ENCODE results near the gene TESK1.
"Not testable (repeated sequence)": the region's sequence is repeated elsewhere in the genome, so short reads cannot be mapped to it uniquely, and the experiment has no call there.

Gene TESK1

DNA sequence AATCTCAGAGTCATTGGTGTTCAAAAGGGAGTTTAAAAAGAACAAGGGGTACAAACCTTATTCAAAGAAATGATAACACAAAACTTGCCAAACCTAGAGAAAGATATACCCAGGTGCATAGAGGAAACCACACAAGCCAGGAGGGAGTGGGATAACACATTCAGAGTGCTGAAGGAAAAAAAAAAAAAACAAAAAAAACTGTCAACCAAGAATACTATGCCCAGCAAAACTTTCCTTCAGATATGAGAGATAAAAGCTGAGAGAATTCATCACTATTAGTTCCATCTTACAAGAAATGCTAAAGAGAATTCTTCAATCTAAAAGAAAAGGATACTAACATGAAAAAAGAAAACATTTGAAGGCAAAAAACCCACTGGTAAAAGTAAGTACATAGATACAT lies 11.5 kb upstream of the TESK1 start:
- Histone ChIP-seq H3K9me2 (replicated peaks; ENCODE audit: insufficient read depth, low read length) (no peaks in the 10 kb centered on the region), H3K4me2 (ENCODE audit: low read depth, low read length, poor library complexity, severe bottlenecking) (no peak overlapping the region), H2AFZ (ENCODE audit: low read depth, low read length, severe bottlenecking) (no peak overlapping the region), H3K9me3 (ENCODE audit: insufficient read depth, low read length) (peaks cover 9% of the 10 kb centered on the region), H3K27ac (ENCODE audit: low read depth, low read length) (no peak overlapping the region), H3K27me3 (ENCODE audit: low read length) (no peaks in the 10 kb centered on the region), H4K20me1 (ENCODE audit: low read depth, low read length) (no peaks in the 10 kb centered on the region), H3K4me3 (ENCODE audit: insufficient read depth, low read length, poor library complexity, severe bottlenecking) (no peak overlapping the region), H3K36me3 (ENCODE audit: low read length) (no peaks in the 10 kb centered on the region; the same call in 1 of the 2 replicates), H3F3A (ENCODE audit: insufficient read depth) (no peaks in the 10 kb centered on the region), H3K9ac (ENCODE audit: low read length) (no peak overlapping the region), H3K79me2 (ENCODE audit: insufficient read depth, low read length) (no peaks in the 10 kb centered on the region)
- TF ChIP-seq EZH2phosphoT487 (conservative IDR thresholded peaks at IDR 0.05; ENCODE audit: low read length) (no peak), CTCF (IDR thresholded peaks at IDR 0.05; ENCODE audit: insufficient read depth, low read length, poor library complexity, severe bottlenecking) (no peak)

DNA sequence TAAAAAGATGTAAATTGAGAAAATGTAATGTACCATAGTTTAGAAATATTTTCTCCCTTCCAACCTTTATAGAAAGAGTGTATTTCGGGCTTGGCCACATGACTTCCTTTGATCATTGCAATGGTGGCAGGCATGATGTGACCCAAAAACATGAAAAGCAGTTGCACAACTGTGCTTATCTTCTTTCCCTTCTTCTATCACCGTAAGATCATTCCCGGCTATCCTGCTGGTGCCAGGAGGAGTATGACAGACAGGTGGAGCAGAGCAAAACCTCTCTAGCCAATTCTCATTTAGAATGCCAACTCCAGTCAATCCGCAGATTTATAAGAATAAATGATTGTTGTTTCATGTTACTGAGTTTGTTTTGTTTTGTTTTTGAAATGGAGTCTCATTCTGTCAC lies 10.6 kb upstream of the TESK1 start:
- no peaks in the 10 kb centered on the region; the same call in 1 of the 2 replicates for H3K36me3 ChIP-seq (ENCODE audit: low read length)
- H3K27me3 ChIP-seq (ENCODE audit: low read length) = no peaks in the 10 kb centered on the region
- H4K20me1 ChIP-seq (ENCODE audit: low read depth, low read length) = no peaks in the 10 kb centered on the region
- no peaks in the 10 kb centered on the region for H3K79me2 ChIP-seq (ENCODE audit: insufficient read depth, low read length)
- H2AFZ ChIP-seq (ENCODE audit: low read depth, low read length, severe bottlenecking) = no peak overlapping the region
- TF ChIP-seq EZH2phosphoT487 (conservative IDR thresholded peaks at IDR 0.05; ENCODE audit: low read length) (no peak), CTCF (IDR thresholded peaks at IDR 0.05; ENCODE audit: insufficient read depth, low read length, poor library complexity, severe bottlenecking) (no peak)
- no peaks in the 10 kb centered on the region for H3F3A ChIP-seq (ENCODE audit: insufficient read depth)
- no peak overlapping the region for H3K9ac ChIP-seq (ENCODE audit: low read length)
- H3K9me3 ChIP-seq (ENCODE audit: insufficient read depth, low read length) = peaks cover 9% of the 10 kb centered on the region
- H3K27ac ChIP-seq (ENCODE audit: low read depth, low read length) = no peak overlapping the region
- H3K9me2 ChIP-seq (replicated peaks; ENCODE audit: insufficient read depth, low read length) = no peaks in the 10 kb centered on the region
- H3K4me3 ChIP-seq (ENCODE audit: insufficient read depth, low read length, poor library complexity, severe bottlenecking) = no peak overlapping the region
- no peak overlapping the region for H3K4me2 ChIP-seq (ENCODE audit: low read depth, low read length, poor library complexity, severe bottlenecking)

DNA sequence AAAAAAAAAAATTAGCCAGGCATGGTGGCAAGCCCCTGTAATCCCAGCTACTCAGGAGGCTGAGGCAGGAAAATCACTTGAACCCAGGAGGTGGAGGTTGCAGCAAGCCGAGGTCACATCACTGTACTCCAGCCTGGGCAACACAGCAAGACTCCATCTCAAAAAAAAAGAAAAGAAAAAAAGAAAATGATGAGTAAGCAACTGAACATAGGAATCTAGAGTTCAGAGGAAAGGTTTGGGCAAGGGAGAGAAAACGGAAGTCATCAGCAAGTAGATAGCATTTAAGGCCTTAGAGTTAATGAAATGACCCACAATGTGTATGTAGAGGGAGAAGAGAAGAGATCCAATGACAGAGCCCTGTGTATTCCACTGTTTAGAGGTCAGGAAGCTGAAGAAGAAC lies 8.2 kb upstream of the TESK1 start:
- not testable (repeated sequence) for H2AFZ ChIP-seq (ENCODE audit: low read depth, low read length, severe bottlenecking); H3K27me3 ChIP-seq (ENCODE audit: low read length); H3K9me3 ChIP-seq (ENCODE audit: insufficient read depth, low read length); H3K79me2 ChIP-seq (ENCODE audit: insufficient read depth, low read length); H3K9ac ChIP-seq (ENCODE audit: low read length); H3K9me2 ChIP-seq (replicated peaks; ENCODE audit: insufficient read depth, low read length); H3K36me3 ChIP-seq (ENCODE audit: low read length); H3F3A ChIP-seq (ENCODE audit: insufficient read depth); H4K20me1 ChIP-seq (ENCODE audit: low read depth, low read length); H3K4me2 ChIP-seq (ENCODE audit: low read depth, low read length, poor library complexity, severe bottlenecking); H3K27ac ChIP-seq (ENCODE audit: low read depth, low read length); H3K4me3 ChIP-seq (ENCODE audit: insufficient read depth, low read length, poor library complexity, severe bottlenecking)

GRCh38 chr9:35598866-35599590 lies 6.0 kb upstream of the TESK1 start:
- H3K79me2 ChIP-seq (ENCODE audit: insufficient read depth, low read length) = no peaks in the 10 kb centered on the region
- no peaks in the 10 kb centered on the region for H3F3A ChIP-seq (ENCODE audit: insufficient read depth)
- H3K27me3 ChIP-seq (ENCODE audit: low read length) = no peaks in the 10 kb centered on the region
- no peak overlapping the region for H3K4me2 ChIP-seq (ENCODE audit: low read depth, low read length, poor library complexity, severe bottlenecking)
- no peaks in the 10 kb centered on the region for H3K9me3 ChIP-seq (ENCODE audit: insufficient read depth, low read length)
- no peak overlapping the region for H2AFZ ChIP-seq (ENCODE audit: low read depth, low read length, severe bottlenecking)
- no peaks in the 10 kb centered on the region for H4K20me1 ChIP-seq (ENCODE audit: low read depth, low read length)
- TF ChIP-seq CTCF (IDR thresholded peaks at IDR 0.05; ENCODE audit: insufficient read depth, low read length, poor library complexity, severe bottlenecking) = no peak
- TF ChIP-seq EZH2phosphoT487 (conservative IDR thresholded peaks at IDR 0.05; ENCODE audit: low read length) = no peak
- no peaks in the 10 kb centered on the region for H3K9me2 ChIP-seq (replicated peaks; ENCODE audit: insufficient read depth, low read length)
- H3K36me3 ChIP-seq (ENCODE audit: low read length) = no peaks in the 10 kb centered on the region
- H3K9ac ChIP-seq (ENCODE audit: low read length) = no peak overlapping the region
- H3K27ac ChIP-seq (ENCODE audit: low read depth, low read length) = no peak overlapping the region
- H3K4me3 ChIP-seq (ENCODE audit: insufficient read depth, low read length, poor library complexity, severe bottlenecking) = no peak overlapping the region
